GM23338 (cell line): ENCODE measurements around the gene ZNF12.

Experiments
- CTCF ChIP-seq, 2 experiments: fragments of 200-600 bp in 1 of 2; sonication (generic) in 1 of 2; conservative IDR thresholded peaks; 2 replicates each; pipeline versions ENCODE4 v1.5.1 to v1.6.1; 2016 to 2017; ENCODE audit warnings: antibody characterized with exemption in 2 of 2, low read depth in 2 of 2, mild to moderate bottlenecking in 2 of 2, moderate library complexity in 1 of 2
- ETS1 ChIP-seq: IDR thresholded peaks from 2 replicates; pipeline ENCODE4 v1.6.1; 2016; ENCODE audit warnings: antibody characterized with exemption
- EZH2 ChIP-seq: fragments of 200-600 bp; sonication (generic); IDR thresholded peaks from one replicate; pipeline ENCODE4 v1.8.0; 2017; ENCODE audit warnings: antibody characterized with exemption, mild to moderate bottlenecking, low read depth; ENCODE audit not compliant: unreplicated experiment
- EZH2phosphoT487 ChIP-seq: fragments of 200-600 bp; sonication (generic); IDR thresholded peaks from one replicate; pipeline ENCODE4 v1.8.1; 2018; ENCODE audit warnings: antibody characterized with exemption; ENCODE audit not compliant: unreplicated experiment
- JUNB ChIP-seq: IDR thresholded peaks from one replicate; pipeline ENCODE4 v1.6.1; 2016; ENCODE audit warnings: antibody characterized with exemption; ENCODE audit not compliant: unreplicated experiment
- POLR2AphosphoS5 ChIP-seq: IDR thresholded peaks from 2 replicates; pipeline ENCODE4 v1.6.1; 2016; ENCODE audit warnings: antibody characterized with exemption, low read depth
- REST ChIP-seq: IDR thresholded peaks from one replicate; pipeline ENCODE4 v1.6.1; 2018; ENCODE audit warnings: antibody characterized with exemption; ENCODE audit not compliant: unreplicated experiment
- STAT1 ChIP-seq: IDR thresholded peaks from one replicate; pipeline ENCODE4 v1.6.1; 2016; ENCODE audit warnings: antibody characterized with exemption; ENCODE audit not compliant: unreplicated experiment
- ZNF114 ChIP-seq: fragments of 250-450 bp; sonication (Bioruptor Pico); IDR thresholded peaks from 2 replicates; pipeline ENCODE4 v1.5.0; 2020; ENCODE audit warnings: mild to moderate bottlenecking, moderate library complexity

GRCh38 chr7:6639627-6640026, 67.1 kb downstream of the ZNF12 start:
- no peak for TF ChIP-seq EZH2
- no peak for TF ChIP-seq CTCF (conservative IDR thresholded peaks at IDR 0.05; ENCODE audit: low read depth in 2 of 2)
- TF ChIP-seq REST: no peak
- TF ChIP-seq STAT1: no peak
- no peak for TF ChIP-seq POLR2AphosphoS5
- TF ChIP-seq ZNF114: no peak
- TF ChIP-seq ETS1: no peak
- no peak for TF ChIP-seq EZH2phosphoT487
- TF ChIP-seq JUNB: no peak
